ENCODE measurements around the gene RRAD. TPM values are rescaled to one million over a fixed set of nuclear protein-coding genes. Genes with fewer than 3 reads are reported as not detected.

RRAD gene
- total RNA-seq, 1 experiment from 2014 or later = 4.3 TPM

DNA sequence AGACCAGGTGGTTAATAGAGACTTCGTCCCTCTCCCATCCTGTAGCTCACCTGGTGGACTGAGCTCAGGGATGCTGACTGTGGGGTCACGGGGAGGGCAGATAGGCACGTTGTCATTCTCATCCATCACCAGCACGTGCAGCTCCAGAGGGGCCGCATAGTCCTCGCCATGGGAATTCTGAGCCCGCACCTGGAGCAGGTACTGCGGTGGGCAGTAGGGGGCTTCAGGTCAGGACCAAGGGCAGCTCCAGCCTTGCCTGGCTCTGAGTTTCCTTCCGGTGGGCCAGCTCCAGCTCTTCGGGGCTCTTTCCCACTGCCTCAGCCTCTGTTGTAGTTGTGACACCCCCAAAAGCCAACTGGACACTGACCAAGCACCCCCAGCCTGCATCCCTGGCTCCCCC lies 12.3 kb downstream of the RRAD start:
- intact Hi-C loops (cut with micrococcal nuclease; ENCODE audit: unreplicated experiment) (no loop called here), in situ Hi-C loops (cut with HindIII; ENCODE audit: low pct_unique_long_range_greater_than_20kb, low sequenced_read_pairs) (no loop called here)
- H3K4me1 ChIP-seq (ENCODE audit: control insufficient read depth, insufficient read depth, low read length) = no peaks in the 10 kb centered on the region
- H3K27me3 ChIP-seq (ENCODE audit: control insufficient read depth, insufficient read depth, low read length) = no peaks in the 10 kb centered on the region
- TF ChIP-seq, protein P1, sequence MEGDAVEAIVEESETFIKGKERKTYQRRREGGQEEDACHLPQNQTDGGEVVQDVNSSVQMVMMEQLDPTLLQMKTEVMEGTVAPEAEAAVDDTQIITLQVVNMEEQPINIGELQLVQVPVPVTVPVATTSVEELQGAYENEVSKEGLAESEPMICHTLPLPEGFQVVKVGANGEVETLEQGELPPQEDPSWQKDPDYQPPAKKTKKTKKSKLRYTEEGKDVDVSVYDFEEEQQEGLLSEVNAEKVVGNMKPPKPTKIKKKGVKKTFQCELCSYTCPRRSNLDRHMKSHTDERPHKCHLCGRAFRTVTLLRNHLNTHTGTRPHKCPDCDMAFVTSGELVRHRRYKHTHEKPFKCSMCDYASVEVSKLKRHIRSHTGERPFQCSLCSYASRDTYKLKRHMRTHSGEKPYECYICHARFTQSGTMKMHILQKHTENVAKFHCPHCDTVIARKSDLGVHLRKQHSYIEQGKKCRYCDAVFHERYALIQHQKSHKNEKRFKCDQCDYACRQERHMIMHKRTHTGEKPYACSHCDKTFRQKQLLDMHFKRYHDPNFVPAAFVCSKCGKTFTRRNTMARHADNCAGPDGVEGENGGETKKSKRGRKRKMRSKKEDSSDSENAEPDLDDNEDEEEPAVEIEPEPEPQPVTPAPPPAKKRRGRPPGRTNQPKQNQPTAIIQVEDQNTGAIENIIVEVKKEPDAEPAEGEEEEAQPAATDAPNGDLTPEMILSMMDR (IDR thresholded peaks at IDR 0.05) = no peak
- TF ChIP-seq TCF7L2 (IDR thresholded peaks at IDR 0.05; ENCODE audit: low read depth, low read length) = no peak
- TF ChIP-seq, protein P2, sequence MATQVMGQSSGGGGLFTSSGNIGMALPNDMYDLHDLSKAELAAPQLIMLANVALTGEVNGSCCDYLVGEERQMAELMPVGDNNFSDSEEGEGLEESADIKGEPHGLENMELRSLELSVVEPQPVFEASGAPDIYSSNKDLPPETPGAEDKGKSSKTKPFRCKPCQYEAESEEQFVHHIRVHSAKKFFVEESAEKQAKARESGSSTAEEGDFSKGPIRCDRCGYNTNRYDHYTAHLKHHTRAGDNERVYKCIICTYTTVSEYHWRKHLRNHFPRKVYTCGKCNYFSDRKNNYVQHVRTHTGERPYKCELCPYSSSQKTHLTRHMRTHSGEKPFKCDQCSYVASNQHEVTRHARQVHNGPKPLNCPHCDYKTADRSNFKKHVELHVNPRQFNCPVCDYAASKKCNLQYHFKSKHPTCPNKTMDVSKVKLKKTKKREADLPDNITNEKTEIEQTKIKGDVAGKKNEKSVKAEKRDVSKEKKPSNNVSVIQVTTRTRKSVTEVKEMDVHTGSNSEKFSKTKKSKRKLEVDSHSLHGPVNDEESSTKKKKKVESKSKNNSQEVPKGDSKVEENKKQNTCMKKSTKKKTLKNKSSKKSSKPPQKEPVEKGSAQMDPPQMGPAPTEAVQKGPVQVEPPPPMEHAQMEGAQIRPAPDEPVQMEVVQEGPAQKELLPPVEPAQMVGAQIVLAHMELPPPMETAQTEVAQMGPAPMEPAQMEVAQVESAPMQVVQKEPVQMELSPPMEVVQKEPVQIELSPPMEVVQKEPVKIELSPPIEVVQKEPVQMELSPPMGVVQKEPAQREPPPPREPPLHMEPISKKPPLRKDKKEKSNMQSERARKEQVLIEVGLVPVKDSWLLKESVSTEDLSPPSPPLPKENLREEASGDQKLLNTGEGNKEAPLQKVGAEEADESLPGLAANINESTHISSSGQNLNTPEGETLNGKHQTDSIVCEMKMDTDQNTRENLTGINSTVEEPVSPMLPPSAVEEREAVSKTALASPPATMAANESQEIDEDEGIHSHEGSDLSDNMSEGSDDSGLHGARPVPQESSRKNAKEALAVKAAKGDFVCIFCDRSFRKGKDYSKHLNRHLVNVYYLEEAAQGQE (IDR thresholded peaks at IDR 0.05; ENCODE audit: insufficient read depth in 1 of 2, low read depth in 2 of 2, low read length in 1 of 2) = peak; percentile 42 to 56; a peak in 1 of 4 replicates
- TF ChIP-seq SIN3A (IDR thresholded peaks at IDR 0.05; ENCODE audit: borderline replicate concordance, insufficient read depth, low read depth, low read length) = no peak
- TF ChIP-seq POLR2AphosphoS5 (IDR thresholded peaks at IDR 0.05; ENCODE audit: low read depth, low read length) = no peak
- ATAC-seq = no peak
- no peaks in the 10 kb centered on the region for H3K36me3 ChIP-seq (ENCODE audit: control insufficient read depth, insufficient read depth, low read length)
- no peak for DNase-seq (ENCODE audit: low read depth, low spot score)
- ChIA-PET POLR2A (no interaction called here), CTCF (interaction anchor here (0.7 kb wide), 1 partner anchor 8 kb away, joined by 4 read pairs; no protein-coding TSS in a partner anchor)
- no peak overlapping the region for H3K4me3 ChIP-seq (ENCODE audit: low read depth in 2 of 2, low read length in 2 of 2)
- H3K9me3 ChIP-seq (ENCODE audit: control insufficient read depth, insufficient read depth, low read depth, low read length) = no peaks in the 10 kb centered on the region
- H3K27ac ChIP-seq (ENCODE audit: low read length) = no peak overlapping the region
- no TSS peak for BruUV-seq (replicated peaks)

DNA sequence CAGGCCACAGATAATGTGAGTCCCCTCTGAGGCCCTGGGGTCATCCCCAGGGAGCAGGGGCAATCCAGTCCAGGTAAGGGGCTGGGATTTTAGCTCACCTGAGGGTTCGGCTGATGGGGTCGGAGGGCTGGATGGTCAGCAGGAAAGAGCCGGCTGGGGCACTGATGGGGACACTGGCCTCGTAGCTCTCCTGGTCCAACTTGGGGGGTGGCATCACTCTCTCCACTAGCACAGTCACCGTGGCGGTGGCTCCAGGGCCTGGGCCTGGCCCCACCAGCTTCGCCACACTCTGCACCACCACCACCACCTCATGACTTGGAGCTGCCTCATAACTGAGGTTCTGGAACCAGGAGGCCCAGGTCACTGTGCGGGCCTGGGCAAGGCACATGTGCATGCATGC lies 13.5 kb downstream of the RRAD start:
- in situ Hi-C loops (cut with HindIII; ENCODE audit: low pct_unique_long_range_greater_than_20kb, low sequenced_read_pairs) (no loop called here), intact Hi-C loops (cut with micrococcal nuclease; ENCODE audit: unreplicated experiment) (no loop called here)
- POLR2A ChIA-PET = no interaction called here
- Histone ChIP-seq H3K36me3 (ENCODE audit: control insufficient read depth, insufficient read depth, low read length) (no peaks in the 10 kb centered on the region), H3K9me3 (ENCODE audit: control insufficient read depth, insufficient read depth, low read depth, low read length) (no peaks in the 10 kb centered on the region), H3K27ac (ENCODE audit: low read length) (no peak overlapping the region), H3K27me3 (ENCODE audit: control insufficient read depth, insufficient read depth, low read length) (no peaks in the 10 kb centered on the region), H3K4me1 (ENCODE audit: control insufficient read depth, insufficient read depth, low read length) (no peaks in the 10 kb centered on the region), H3K4me3 (ENCODE audit: low read depth in 2 of 2, low read length in 2 of 2) (no peak overlapping the region)
- BruUV-seq (replicated peaks) = no TSS peak
- CTCF ChIA-PET = no interaction called here
- TF ChIP-seq, protein P1 (IDR thresholded peaks at IDR 0.05) = no peak
- TF ChIP-seq POLR2AphosphoS5 (IDR thresholded peaks at IDR 0.05; ENCODE audit: low read depth, low read length) (no peak), SIN3A (IDR thresholded peaks at IDR 0.05; ENCODE audit: borderline replicate concordance, insufficient read depth, low read depth, low read length) (no peak), TCF7L2 (IDR thresholded peaks at IDR 0.05; ENCODE audit: low read depth, low read length) (no peak)
- TF ChIP-seq, protein P2 (IDR thresholded peaks at IDR 0.05; ENCODE audit: insufficient read depth in 1 of 2, low read depth in 2 of 2, low read length in 1 of 2) = no peak
- DNase-seq (ENCODE audit: low read depth, low spot score) (no peak), ATAC-seq (no peak)

Data from Panc1 (cell line).